ENCODE measurements around the gene PLPPR3. TPM values are rescaled to one million over a fixed set of nuclear protein-coding genes. Genes with fewer than 3 reads are reported as not detected.
A peak's percentile ranks its signal among the peaks of the same experiment; 100 is the strongest.

Gene PLPPR3
- total RNA-seq, result not detected
- 0.38 to 0.46 reads per million in 2 donors for total RNA-seq

GRCh38 chr19:821825-822503 lies at the start of gene PLPPR3:
Gene PLPPR3, minus strand, starts transcription at chr19:821955. Its CDS starts 396 bp downstream, at chr19:821559.
- Mint-ChIP-seq H3K27me3 (peaks cover 12% of the 10 kb centered on the region), H3K36me3 (ENCODE audit: low read depth) (no peaks in the 10 kb centered on the region), H3K4me1 (no peaks in the 10 kb centered on the region), H3K27ac (no peak within 1 kb of the TSS), H3K4me3 (peak within 1 kb of the TSS; percentile 51)
- DNase-seq, result no peak
- H3K9me3 ChIP-seq (ENCODE audit: control insufficient read depth, low read length, poor library complexity, severe bottlenecking), result no peaks in the 10 kb centered on the region
- no peak for ATAC-seq

- H3K9me3 ChIP-seq (ENCODE audit: control insufficient read depth, low read length, poor library complexity, severe bottlenecking), result no peaks in the 10 kb centered on the region
- Mint-ChIP-seq H3K27me3 (no peaks in the 10 kb centered on the region), H3K4me3 (peak overlapping the region; percentile 89), H3K36me3 (ENCODE audit: low read depth) (peaks cover 2% of the 10 kb centered on the region), H3K4me1 (peaks cover 16% of the 10 kb centered on the region), H3K27ac (peak overlapping the region; percentile 87)
- DNase-seq (no peak), ATAC-seq (no peak)
Measured at GRCh38 chr19:870963-871401, 49.2 kb upstream of the PLPPR3 start.

GRCh38 chr19:870314-870713 lies 48.6 kb upstream of the PLPPR3 start:
- no peaks in the 10 kb centered on the region for H3K27me3 Mint-ChIP-seq
- H3K9me3 ChIP-seq (ENCODE audit: control insufficient read depth, low read length, poor library complexity, severe bottlenecking), result no peaks in the 10 kb centered on the region
- ATAC-seq (no peak), DNase-seq (no peak)
- peaks cover 2% of the 10 kb centered on the region for H3K36me3 Mint-ChIP-seq (ENCODE audit: low read depth)
- peaks cover 16% of the 10 kb centered on the region for H3K4me1 Mint-ChIP-seq
- H3K27ac Mint-ChIP-seq, result peak overlapping the region; percentile 87
- no peak overlapping the region for H3K4me3 Mint-ChIP-seq

DNA sequence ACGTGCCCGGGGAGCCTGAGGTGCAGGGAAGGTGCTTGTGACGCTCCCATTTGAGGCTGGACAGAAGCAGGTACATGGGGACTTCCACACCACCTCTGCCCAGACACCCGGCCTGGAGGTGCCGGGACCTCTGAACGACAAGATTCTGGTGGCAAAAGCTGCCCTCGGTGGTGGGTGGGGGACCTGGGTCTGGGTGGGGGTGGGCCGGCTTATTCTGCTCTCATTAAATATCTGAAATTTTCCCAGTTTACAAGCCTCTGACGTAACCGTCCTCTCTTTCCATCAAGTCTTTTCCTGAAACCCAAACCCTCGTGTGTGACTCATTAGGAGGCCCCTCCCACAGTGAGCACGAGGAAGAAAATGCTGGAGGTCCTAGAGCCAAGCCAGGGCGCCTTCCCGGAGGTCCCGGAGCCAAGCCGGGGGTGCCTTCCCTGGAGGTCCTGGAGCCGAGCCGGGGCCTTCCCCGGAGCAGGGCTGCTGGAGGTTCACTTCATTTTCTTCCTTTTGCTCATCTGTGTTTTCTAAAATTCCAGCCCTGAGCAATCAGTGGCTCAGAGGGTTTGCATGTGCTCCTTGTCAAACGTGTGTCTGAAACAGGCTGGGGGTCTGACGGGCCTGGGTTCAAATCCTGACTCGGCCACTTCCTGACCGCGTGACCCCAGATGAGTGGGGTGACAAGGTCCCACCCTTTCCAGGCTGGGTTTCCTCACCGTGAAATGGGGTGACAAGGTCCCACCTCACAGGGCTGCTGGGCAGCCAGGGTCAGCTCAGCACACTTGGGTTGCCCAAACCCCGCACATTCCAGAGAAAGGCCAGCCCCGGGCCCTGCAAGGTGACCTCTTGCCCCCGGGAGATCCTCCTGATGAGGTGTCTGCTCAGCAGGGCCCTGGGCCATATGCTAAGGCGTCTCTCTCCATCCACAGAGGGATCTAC lies 47.8 kb upstream of the PLPPR3 start:
- peaks cover 16% of the 10 kb centered on the region for H3K4me1 Mint-ChIP-seq
- no peak overlapping the region for H3K4me3 Mint-ChIP-seq

DNA sequence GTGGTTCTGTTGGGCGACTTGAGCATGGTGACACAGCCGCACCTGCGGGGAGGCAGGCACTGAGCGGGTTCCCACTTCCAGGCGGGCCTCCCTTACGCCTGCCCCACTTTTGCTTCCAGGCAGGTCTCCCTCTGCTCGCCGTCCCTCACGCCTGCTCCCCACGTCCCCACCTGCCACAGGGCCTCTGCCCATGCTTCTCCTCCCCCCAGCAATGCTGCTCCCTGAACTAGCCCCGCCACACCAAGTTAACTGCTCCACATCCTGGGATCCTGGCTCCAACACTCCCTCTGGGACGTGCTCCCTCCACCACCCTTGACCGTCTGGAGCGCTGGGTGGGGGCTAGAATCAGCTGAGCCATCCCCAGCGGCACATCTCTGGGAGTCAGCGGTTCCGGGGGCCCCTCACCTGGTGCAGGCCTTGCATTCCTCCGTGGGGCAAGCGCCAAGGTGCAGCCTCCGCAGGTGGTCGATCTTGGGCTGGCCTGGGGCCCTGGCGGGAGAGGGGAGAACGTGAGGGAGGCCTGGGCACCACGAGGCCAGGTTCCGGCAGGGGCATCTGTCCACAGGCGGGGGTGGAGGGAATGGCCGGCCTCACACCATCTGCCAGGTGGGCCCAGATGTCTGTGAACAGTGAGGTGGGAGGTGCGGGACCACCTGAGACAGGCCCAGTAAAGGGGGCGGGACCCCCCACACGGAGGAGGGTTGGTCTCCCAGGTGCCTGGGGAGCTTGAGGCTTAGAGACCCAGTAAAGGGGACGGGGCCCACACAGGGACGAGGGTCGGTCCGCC lies 46.9 kb upstream of the PLPPR3 start:
- H3K36me3 Mint-ChIP-seq (ENCODE audit: low read depth), result peaks cover 2% of the 10 kb centered on the region
- H3K4me1 Mint-ChIP-seq, result peaks cover 18% of the 10 kb centered on the region
- H3K4me3 Mint-ChIP-seq, result no peak overlapping the region
- H3K27ac Mint-ChIP-seq, result no peak overlapping the region
- H3K27me3 Mint-ChIP-seq, result no peaks in the 10 kb centered on the region
- H3K9me3 ChIP-seq (ENCODE audit: control insufficient read depth, low read length, poor library complexity, severe bottlenecking), result no peaks in the 10 kb centered on the region
- ATAC-seq (no peak), DNase-seq (no peak)

More for the DNA sequence above, 47.8 kb upstream of the PLPPR3 start:
- Mint-ChIP-seq H3K27me3 (no peaks in the 10 kb centered on the region), H3K27ac (peak overlapping the region; percentile 87), H3K36me3 (ENCODE audit: low read depth) (peaks cover 2% of the 10 kb centered on the region)
- DNase-seq (no peak), ATAC-seq (no peak)
- no peaks in the 10 kb centered on the region for H3K9me3 ChIP-seq (ENCODE audit: control insufficient read depth, low read length, poor library complexity, severe bottlenecking)

DNA sequence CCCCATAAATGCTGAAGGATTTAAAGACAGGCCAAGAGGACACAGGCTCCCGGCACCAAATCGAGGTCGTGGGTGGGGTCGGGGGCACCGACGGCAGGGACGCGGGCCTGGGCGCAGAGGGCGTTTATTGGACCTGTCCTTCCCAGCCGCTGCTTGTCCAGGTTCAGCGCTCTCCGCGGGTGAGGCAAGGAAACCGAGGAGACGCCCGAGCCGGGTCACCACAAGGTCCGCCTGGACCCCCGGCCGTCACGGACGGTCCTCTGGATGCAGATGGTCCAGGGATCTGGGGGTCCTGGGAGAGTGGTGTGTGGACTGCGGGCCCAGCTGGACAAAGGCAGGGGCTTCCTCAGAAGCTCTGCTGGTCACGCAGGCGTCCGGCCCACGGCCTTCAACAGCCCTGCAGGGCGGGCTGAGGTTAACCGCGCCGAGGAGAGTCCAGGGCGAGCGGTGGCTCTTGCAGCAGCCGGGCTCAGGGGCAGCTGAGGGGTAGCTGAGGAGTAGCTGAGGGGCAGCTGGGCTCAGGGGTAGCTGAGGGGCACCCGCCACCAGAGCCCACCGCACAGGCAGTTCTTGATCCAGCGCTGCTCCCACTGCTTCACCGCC lies 46.2 kb upstream of the PLPPR3 start:
- ATAC-seq, result no peak
- Mint-ChIP-seq H3K36me3 (ENCODE audit: low read depth) (peaks cover 2% of the 10 kb centered on the region), H3K27ac (peak overlapping the region; percentile 41), H3K4me3 (no peak overlapping the region), H3K4me1 (peaks cover 18% of the 10 kb centered on the region), H3K27me3 (no peaks in the 10 kb centered on the region)
- no peaks in the 10 kb centered on the region for H3K9me3 ChIP-seq (ENCODE audit: control insufficient read depth, low read length, poor library complexity, severe bottlenecking)
- no peak for DNase-seq

GRCh38 chr19:867301-867793 lies 45.6 kb upstream of the PLPPR3 start:
- Mint-ChIP-seq H3K4me1 (peaks cover 20% of the 10 kb centered on the region), H3K4me3 (peak overlapping the region; percentile 19), H3K27ac (peak overlapping the region; percentile 41), H3K27me3 (no peaks in the 10 kb centered on the region), H3K36me3 (ENCODE audit: low read depth) (peaks cover 2% of the 10 kb centered on the region)
- ATAC-seq (no peak), DNase-seq (no peak)
- no peaks in the 10 kb centered on the region for H3K9me3 ChIP-seq (ENCODE audit: control insufficient read depth, low read length, poor library complexity, severe bottlenecking)

GRCh38 chr19:866769-867300 lies 45.1 kb upstream of the PLPPR3 start:
- peaks cover 18% of the 10 kb centered on the region for H3K4me1 Mint-ChIP-seq
- ATAC-seq, result no peak
- peak overlapping the region; percentile 41 for H3K27ac Mint-ChIP-seq
- no peaks in the 10 kb centered on the region for H3K9me3 ChIP-seq (ENCODE audit: control insufficient read depth, low read length, poor library complexity, severe bottlenecking)
- H3K4me3 Mint-ChIP-seq, result no peak overlapping the region
- DNase-seq, result no peak
- peaks cover 2% of the 10 kb centered on the region for H3K36me3 Mint-ChIP-seq (ENCODE audit: low read depth)
- H3K27me3 Mint-ChIP-seq, result no peaks in the 10 kb centered on the region

- Mint-ChIP-seq H3K4me1 (peaks cover 10% of the 10 kb centered on the region), H3K36me3 (ENCODE audit: low read depth) (no peaks in the 10 kb centered on the region), H3K27me3 (no peaks in the 10 kb centered on the region), H3K4me3 (peak overlapping the region; percentile 81), H3K27ac (peak overlapping the region; percentile 91)
- H3K9me3 ChIP-seq (ENCODE audit: control insufficient read depth, low read length, poor library complexity, severe bottlenecking), result no peaks in the 10 kb centered on the region
- no peak for DNase-seq
- no peak for ATAC-seq
Measured at GRCh38 chr19:863315-863620, 41.5 kb upstream of the PLPPR3 start.

- H3K27me3 Mint-ChIP-seq, result no peaks in the 10 kb centered on the region
- no peaks in the 10 kb centered on the region for H3K36me3 Mint-ChIP-seq (ENCODE audit: low read depth)
- no peaks in the 10 kb centered on the region for H3K9me3 ChIP-seq (ENCODE audit: control insufficient read depth, low read length, poor library complexity, severe bottlenecking)
- H3K4me1 Mint-ChIP-seq, result peaks cover 10% of the 10 kb centered on the region
- peak; percentile 66 for ATAC-seq
- peak overlapping the region; percentile 81 for H3K4me3 Mint-ChIP-seq
- DNase-seq, result peak; percentile 70 to 77 (median 74)
- peak overlapping the region; percentile 91 for H3K27ac Mint-ChIP-seq
Measured at GRCh38 chr19:862581-863314, 41.0 kb upstream of the PLPPR3 start.

- H3K9me3 ChIP-seq (ENCODE audit: control insufficient read depth, low read length, poor library complexity, severe bottlenecking), result no peaks in the 10 kb centered on the region
- Mint-ChIP-seq H3K27me3 (no peaks in the 10 kb centered on the region), H3K36me3 (ENCODE audit: low read depth) (no peaks in the 10 kb centered on the region), H3K4me3 (peak overlapping the region; percentile 81), H3K27ac (peak overlapping the region; percentile 91), H3K4me1 (peaks cover 12% of the 10 kb centered on the region)
- peak; percentile 48 to 64 (median 64) for DNase-seq
- peak; percentile 43 for ATAC-seq
Measured at GRCh38 chr19:861756-862580, 40.2 kb upstream of the PLPPR3 start.
